A549 treated with CpdA at 1 μM for 4 hours (cell line): ENCODE results near the gene IKZF1. TPM values are rescaled to one million over a fixed set of nuclear protein-coding genes. Genes with fewer than 3 reads are reported as not detected.

ENCODE experiments used
- total RNA-seq: library from RNA; stranded (reverse); fragments of 200-300 nt; extraction: Qiagen RNA extraction; gene quantifications from 5 replicates; pipeline ENCODE4 v1.2.3, GENCODE V29; 2022; ENCODE audit warnings: low read depth

Gene IKZF1
- total RNA-seq = 0.01 TPM in 1 of 5 replicates, not detected in the others

GRCh38 chr7:50304129-50304910, at the start of gene IKZF1:
Gene IKZF1 (plus strand): TSS chr7:50304716. CDS start chr7:50319062, 14,346 bp downstream.

GRCh38 chr7:50449881-50450589, 145.5 kb downstream of the IKZF1 start, which contains the start of gene FIGNL1:
Gene FIGNL1 (minus strand): TSS chr7:50450350. CDS start chr7:50447287, 3,063 bp downstream.

Other genes with a start within 250 kb of the IKZF1 start
- gene ZPBP, start 211.5 kb upstream of the IKZF1 start, total RNA-seq = not detected in 5 replicates
- 16.0 to 19.5 TPM (median 18.3 TPM) in 5 replicates for gene FIGNL1, start 145.6 kb downstream of the IKZF1 start, total RNA-seq